Stimulated activated naive CD8-positive, alpha-beta T cell treated with anti-CD3 and anti-CD28 coated beads, Interleukin-15, amount 100 ng/mL, for 72 hours (primary cell): Measurements from ENCODE around the gene BCAS2.

ENCODE experiments used
- ATAC-seq: fragments of 150-1000 bp; cut with Tn5 transposase; 2 replicates; pipeline ENCODE4 v1.10.0; 2021; ENCODE audit warnings: mild to moderate bottlenecking, moderate library complexity
- DNase-seq, 2 donors: peaks; one replicate each; pipeline ENCODE4 v3.0.0; 2021 to 2022
- H3K27ac Mint-ChIP-seq, 2 donors: one replicate each; pipeline ENCODE4 v1.8.0; 2022; ENCODE audit warnings: mild to moderate bottlenecking in 2 of 2, mixed read lengths in 2 of 2, moderate library complexity in 2 of 2
- H3K27me3 Mint-ChIP-seq: one replicate; pipeline ENCODE4 v1.8.0; 2022; ENCODE audit warnings: mixed read lengths
- H3K4me1 Mint-ChIP-seq: one replicate; pipeline ENCODE4 v1.8.0; 2022; ENCODE audit warnings: mild to moderate bottlenecking, mixed read lengths
- H3K4me3 Mint-ChIP-seq, 2 donors: one replicate each; pipeline ENCODE4 v1.8.0; 2022; ENCODE audit warnings: mild to moderate bottlenecking in 2 of 2, mixed read lengths in 2 of 2, moderate library complexity in 1 of 2
- H3K9me3 Mint-ChIP-seq, 2 donors: one replicate each; pipeline ENCODE4 v1.8.0; 2022; ENCODE audit warnings: mixed read lengths in 2 of 2

Gene BCAS2

GRCh38 chr1:114581335-114582287 is at the start of gene BCAS2:
Gene BCAS2, minus strand, starts transcription at chr1:114581615. Its CDS starts 24 bp downstream, at chr1:114581591.
- Mint-ChIP-seq H3K27me3 (no peaks in the 10 kb centered on the region), H3K4me3 (peak within 1 kb of the TSS; percentile 96), H3K9me3 (peaks cover 0 to 7% of the 10 kb centered on the region in 2 donors), H3K27ac (peak within 1 kb of the TSS; percentile 99 to 100), H3K4me1 (peaks cover 34% of the 10 kb centered on the region)
- peak; percentile 89 to 97 for DNase-seq
- peak; percentile 99 for ATAC-seq

- no peak overlapping the region for H3K27ac Mint-ChIP-seq
- H3K4me1 Mint-ChIP-seq: no peaks in the 10 kb centered on the region
- peaks cover 0 to 3% of the 10 kb centered on the region in 2 donors for H3K9me3 Mint-ChIP-seq
- no peak for ATAC-seq
- H3K27me3 Mint-ChIP-seq: peaks cover 16% of the 10 kb centered on the region
- no peak overlapping the region for H3K4me3 Mint-ChIP-seq
- no peak for DNase-seq
These were observed 45.7 kb upstream of the BCAS2 start for GRCh38 chr1:114627107-114627506.

- H3K4me1 Mint-ChIP-seq: no peaks in the 10 kb centered on the region
- H3K27me3 Mint-ChIP-seq: peaks cover 11% of the 10 kb centered on the region
- ATAC-seq: no peak
- DNase-seq: no peak
- H3K27ac Mint-ChIP-seq: no peak overlapping the region
- no peaks in the 10 kb centered on the region for H3K9me3 Mint-ChIP-seq
- H3K4me3 Mint-ChIP-seq: no peak overlapping the region
These were observed 41.9 kb upstream of the BCAS2 start for GRCh38 chr1:114623364-114623763.

GRCh38 chr1:114620419-114620818 is 39.0 kb upstream of the BCAS2 start:
- Mint-ChIP-seq H3K27me3 (peaks cover 11% of the 10 kb centered on the region), H3K27ac (no peak overlapping the region), H3K4me1 (no peaks in the 10 kb centered on the region), H3K9me3 (no peaks in the 10 kb centered on the region), H3K4me3 (no peak overlapping the region)
- no peak for DNase-seq
- ATAC-seq: no peak

- Mint-ChIP-seq H3K27ac (no peak overlapping the region), H3K4me1 (no peaks in the 10 kb centered on the region), H3K4me3 (no peak overlapping the region), H3K27me3 (peaks cover 11% of the 10 kb centered on the region), H3K9me3 (no peaks in the 10 kb centered on the region)
- ATAC-seq (no peak), DNase-seq (no peak)
These were observed 37.2 kb upstream of the BCAS2 start for GRCh38 chr1:114618606-114619005.

GRCh38 chr1:114610546-114611245 is 29.3 kb upstream of the BCAS2 start:
- no peak for DNase-seq
- Mint-ChIP-seq H3K4me1 (no peaks in the 10 kb centered on the region), H3K4me3 (no peak overlapping the region), H3K27ac (no peak overlapping the region), H3K9me3 (no peaks in the 10 kb centered on the region), H3K27me3 (no peaks in the 10 kb centered on the region)
- ATAC-seq: no peak

- Mint-ChIP-seq H3K9me3 (no peaks in the 10 kb centered on the region), H3K27ac (no peak overlapping the region), H3K27me3 (no peaks in the 10 kb centered on the region), H3K4me1 (no peaks in the 10 kb centered on the region), H3K4me3 (no peak overlapping the region)
- no peak for DNase-seq
- no peak for ATAC-seq
These were observed 28.4 kb upstream of the BCAS2 start for GRCh38 chr1:114609826-114610225.

GRCh38 chr1:114609026-114609425 is 27.6 kb upstream of the BCAS2 start:
- DNase-seq (no peak), ATAC-seq (no peak)
- Mint-ChIP-seq H3K27me3 (no peaks in the 10 kb centered on the region), H3K4me1 (no peaks in the 10 kb centered on the region), H3K4me3 (no peak overlapping the region), H3K9me3 (no peaks in the 10 kb centered on the region), H3K27ac (no peak overlapping the region)

- H3K4me1 Mint-ChIP-seq: no peaks in the 10 kb centered on the region
- DNase-seq (no peak), ATAC-seq (no peak)
- H3K9me3 Mint-ChIP-seq: no peaks in the 10 kb centered on the region
- no peak overlapping the region for H3K27ac Mint-ChIP-seq
- H3K27me3 Mint-ChIP-seq: no peaks in the 10 kb centered on the region
- no peak overlapping the region for H3K4me3 Mint-ChIP-seq
These were observed 25.8 kb upstream of the BCAS2 start for GRCh38 chr1:114607223-114607622.

- Mint-ChIP-seq H3K27me3 (no peaks in the 10 kb centered on the region), H3K4me1 (no peaks in the 10 kb centered on the region), H3K9me3 (no peaks in the 10 kb centered on the region), H3K4me3 (no peak overlapping the region), H3K27ac (no peak overlapping the region)
- ATAC-seq: no peak
- DNase-seq: no peak
These were observed 16.5 kb upstream of the BCAS2 start for GRCh38 chr1:114597949-114598348.

- no peaks in the 10 kb centered on the region for H3K27me3 Mint-ChIP-seq
- H3K9me3 Mint-ChIP-seq: no peaks in the 10 kb centered on the region
- DNase-seq (no peak), ATAC-seq (no peak)
- H3K4me1 Mint-ChIP-seq: no peaks in the 10 kb centered on the region
- no peak overlapping the region for H3K4me3 Mint-ChIP-seq
- no peak overlapping the region for H3K27ac Mint-ChIP-seq
These were observed 14.2 kb upstream of the BCAS2 start for GRCh38 chr1:114595602-114596001.

GRCh38 chr1:114594046-114594445 is 12.6 kb upstream of the BCAS2 start:
- Mint-ChIP-seq H3K27ac (no peak overlapping the region), H3K4me3 (no peak overlapping the region), H3K27me3 (no peaks in the 10 kb centered on the region), H3K4me1 (no peaks in the 10 kb centered on the region), H3K9me3 (no peaks in the 10 kb centered on the region)
- no peak for DNase-seq
- ATAC-seq: no peak

- H3K4me3 Mint-ChIP-seq: no peak overlapping the region
- no peak for ATAC-seq
- no peaks in the 10 kb centered on the region for H3K27me3 Mint-ChIP-seq
These were observed 7.7 kb upstream of the BCAS2 start for GRCh38 chr1:114589122-114589521.

GRCh38 chr1:114588196-114588689 is 6.8 kb upstream of the BCAS2 start:
- DNase-seq (no peak), ATAC-seq (no peak)
- Mint-ChIP-seq H3K9me3 (no peaks in the 10 kb centered on the region), H3K27ac (no peak overlapping the region), H3K4me1 (no peaks in the 10 kb centered on the region), H3K27me3 (no peaks in the 10 kb centered on the region), H3K4me3 (no peak overlapping the region)

More at GRCh38 chr1:114589122-114589521, 7.7 kb upstream of the BCAS2 start:
- Mint-ChIP-seq H3K9me3 (no peaks in the 10 kb centered on the region), H3K27ac (peak overlapping the region in 1 of 2 donors; percentile 41), H3K4me1 (no peaks in the 10 kb centered on the region)
- DNase-seq: no peak

- DNase-seq (no peak), ATAC-seq (no peak)
- no peak overlapping the region for H3K27ac Mint-ChIP-seq
- H3K4me1 Mint-ChIP-seq: peaks cover 4% of the 10 kb centered on the region
- H3K4me3 Mint-ChIP-seq: no peak overlapping the region
- H3K9me3 Mint-ChIP-seq: peaks cover 0 to 2% of the 10 kb centered on the region in 2 donors
- H3K27me3 Mint-ChIP-seq: no peaks in the 10 kb centered on the region
These were observed 6.0 kb upstream of the BCAS2 start for GRCh38 chr1:114587203-114587991.
